Measurements from ENCODE around the gene IPO13.
A peak's percentile ranks its signal among the peaks of the same experiment; 100 is the strongest.

IPO13 gene

GRCh38 chr1:43973981-43974442 is 27.3 kb downstream of the IPO13 start:
- DNase-seq (ENCODE audit: low spot score) = no peak

GRCh38 chr1:43974443-43975248 is 27.9 kb downstream of the IPO13 start, which contains the start of gene ATP6V0B:
Gene ATP6V0B, plus strand, starts transcription at chr1:43974960. Its CDS starts 81 bp downstream, at chr1:43975041.
- peak; percentile 93 for DNase-seq (ENCODE audit: low spot score)

- DNase-seq (ENCODE audit: low spot score) = peak; percentile 56
Observed at GRCh38 chr1:43975249-43975961, 28.7 kb downstream of the IPO13 start.

GRCh38 chr1:43976045-43976444 is 29.3 kb downstream of the IPO13 start:
- DNase-seq (ENCODE audit: low spot score) = no peak

- DNase-seq (ENCODE audit: low spot score) = no peak
Observed at GRCh38 chr1:43976890-43977289, 30.1 kb downstream of the IPO13 start.

- DNase-seq (ENCODE audit: low spot score) = no peak
Observed at GRCh38 chr1:43977376-43978263, 30.9 kb downstream of the IPO13 start.

GRCh38 chr1:43978264-43978550 is 31.5 kb downstream of the IPO13 start:
- DNase-seq (ENCODE audit: low spot score) = no peak

GRCh38 chr1:43978551-43979260 is 32.0 kb downstream of the IPO13 start, which contains the start of gene B4GALT2:
Gene B4GALT2, plus strand, starts transcription at chr1:43979210. Its CDS starts 1,951 bp downstream, at chr1:43981161.
- no peak for DNase-seq (ENCODE audit: low spot score)

- DNase-seq (ENCODE audit: low spot score) = no peak
Observed at GRCh38 chr1:43979261-43979527, 32.4 kb downstream of the IPO13 start.

GRCh38 chr1:43979528-43980254 is 32.9 kb downstream of the IPO13 start:
- DNase-seq (ENCODE audit: low spot score) = no peak

GRCh38 chr1:43980255-43981134 is 33.7 kb downstream of the IPO13 start:
- DNase-seq (ENCODE audit: low spot score) = no peak

GRCh38 chr1:43981135-43981491 is 34.4 kb downstream of the IPO13 start:
- no peak for DNase-seq (ENCODE audit: low spot score)

GRCh38 chr1:43981636-43982035 is 34.9 kb downstream of the IPO13 start:
- no peak for DNase-seq (ENCODE audit: low spot score)

- no peak for DNase-seq (ENCODE audit: low spot score)
Observed at GRCh38 chr1:43982241-43982640, 35.5 kb downstream of the IPO13 start.

- DNase-seq (ENCODE audit: low spot score) = no peak
Observed at GRCh38 chr1:43982808-43983207, 36.1 kb downstream of the IPO13 start.

- DNase-seq (ENCODE audit: low spot score) = no peak
Observed at GRCh38 chr1:43983253-43983899, 36.6 kb downstream of the IPO13 start.

GRCh38 chr1:43984855-43985254 is 38.1 kb downstream of the IPO13 start:
- no peak for DNase-seq (ENCODE audit: low spot score)

- no peak for DNase-seq (ENCODE audit: low spot score)
Observed at GRCh38 chr1:43985984-43986595, 39.3 kb downstream of the IPO13 start.

GRCh38 chr1:43986712-43987111 is 40.0 kb downstream of the IPO13 start:
- no peak for DNase-seq (ENCODE audit: low spot score)
